A673 (cell line): ENCODE measurements around the gene FGFR3.

ENCODE experiments used
- CTCF ChIP-seq: fragments of 300-800, 200-600 bp; sonication (generic); conservative IDR thresholded peaks from 2 replicates; pipeline ENCODE4 v1.5.1; 2017; ENCODE audit warnings: low read depth, mild to moderate bottlenecking, antibody characterized with exemption, low read length, moderate library complexity, mixed read lengths
- EZH2 ChIP-seq: fragments of 200-600 bp; sonication (generic); IDR thresholded peaks from 2 replicates; pipeline ENCODE4 v1.6.1; 2017; ENCODE audit warnings: borderline replicate concordance, low read depth, mild to moderate bottlenecking, mixed read lengths, antibody characterized with exemption, low read length; ENCODE audit not compliant: poor library complexity, severe bottlenecking

- TF ChIP-seq CTCF (no peak), EZH2 (no peak)
These were observed 10.1 kb upstream of the FGFR3 start for GRCh38 chr4:1783015-1783414.
